IMR-90 (cell line): ENCODE measurements around the gene PHF21B. TPM values are rescaled to one million over a fixed set of nuclear protein-coding genes. Genes with fewer than 3 reads are reported as not detected.

Experiments used
- ATAC-seq: fragments of 200-7000 bp; cut with Tn5 transposase; 2 replicates; pipeline ENCODE4 v1.9.1; 2020; ENCODE audit warnings: low read depth, mild to moderate bottlenecking, moderate library complexity
- BruUV-seq: library from RNA; stranded (reverse); fragments of 400-500 nt; replicated peaks from 2 replicates; lab custom pipeline; 2021; lab: Mats Ljungman, UMichigan
- CTCF ChIA-PET: fragments of 300-600 bp; formaldehyde crosslinking; extraction: SDS; loops from one replicate; lab custom pipeline; 2021; ENCODE audit warnings: antibody characterized with exemption; lab: Yijun Ruan, JAX
- POLR2A ChIA-PET: fragments of 300-600 bp; sonication (Branson Sonifier 250); formaldehyde crosslinking; loops from one replicate; lab custom pipeline; 2022; ENCODE audit warnings: antibody characterized with exemption; ENCODE audit not compliant: unreplicated experiment; lab: Charles Lee
- DNase-seq: peaks from one replicate; pipeline ENCODE4 v3.0.0; 2013
- H2AFZ ChIP-seq: replicated peaks from 2 replicates; pipeline ENCODE3; 2013; ENCODE audit warnings: low read length, mild to moderate bottlenecking; ENCODE audit not compliant: poor library complexity
- H2AK5ac ChIP-seq: 2 replicates; pipeline ENCODE4 v1.6.1; 2013; ENCODE audit warnings: low read depth, low read length, inconsistent platforms
- H2AK9ac ChIP-seq: replicated peaks from 2 replicates; pipeline ENCODE3; 2013; ENCODE audit warnings: mild to moderate bottlenecking, low read depth, low read length, moderate library complexity; ENCODE audit not compliant: poor library complexity
- H2BK120ac ChIP-seq: 2 replicates; pipeline ENCODE4 v1.6.1; 2013; ENCODE audit warnings: low read depth, low read length, inconsistent platforms
- H2BK15ac ChIP-seq: 3 replicates; pipeline ENCODE4 v1.6.1; 2013; ENCODE audit warnings: low read depth, low read length, inconsistent platforms
- H2BK20ac ChIP-seq: 2 replicates; pipeline ENCODE4 v1.6.1; 2013; ENCODE audit warnings: low read depth, mild to moderate bottlenecking, inconsistent platforms, low read length, moderate library complexity
- H2BK5ac ChIP-seq: 2 replicates; pipeline ENCODE4 v1.6.1; 2013; ENCODE audit warnings: mild to moderate bottlenecking, low read depth, low read length, inconsistent platforms; ENCODE audit not compliant: poor library complexity, severe bottlenecking
- H3K14ac ChIP-seq: replicated peaks from 2 replicates; pipeline ENCODE4 v1.6.1; 2013; ENCODE audit warnings: low read depth, low read length, inconsistent platforms
- H3K18ac ChIP-seq: 2 replicates; pipeline ENCODE4 v1.6.1; 2013; ENCODE audit warnings: low read depth, low read length, control low read depth
- H3K23ac ChIP-seq: 2 replicates; pipeline ENCODE4 v1.6.1; 2013; ENCODE audit warnings: low read depth, low read length, inconsistent platforms
- H3K27ac ChIP-seq: 2 replicates; pipeline ENCODE4 v1.5.1; 2013; ENCODE audit warnings: mild to moderate bottlenecking, control low read depth, low read length; ENCODE audit not compliant: insufficient read depth
- H3K27me3 ChIP-seq: 2 replicates; pipeline ENCODE4 v1.6.1; 2013; ENCODE audit warnings: low read length; ENCODE audit not compliant: control insufficient read depth, insufficient read depth
- H3K36me3 ChIP-seq: 2 replicates; pipeline ENCODE4 v1.6.1; 2013; ENCODE audit warnings: low read length, mixed read lengths; ENCODE audit not compliant: control insufficient read depth, insufficient read depth
- H3K4ac ChIP-seq: 2 replicates; pipeline ENCODE4 v1.6.1; 2013; ENCODE audit warnings: low read depth, low read length, inconsistent platforms
- H3K4me1 ChIP-seq: 2 replicates; pipeline ENCODE4 v1.6.1; 2013; ENCODE audit warnings: low read length, mixed read lengths; ENCODE audit not compliant: control insufficient read depth, insufficient read depth
- H3K4me2 ChIP-seq: 2 replicates; pipeline ENCODE4 v1.6.1; 2013; ENCODE audit warnings: low read depth, mild to moderate bottlenecking, control low read depth, low read length, moderate library complexity
- H3K4me3 ChIP-seq: 2 replicates; pipeline ENCODE4 v1.5.1; 2013; ENCODE audit warnings: low read depth, mild to moderate bottlenecking, control low read depth, low read length, moderate library complexity; ENCODE audit not compliant: insufficient read depth
- H3K56ac ChIP-seq: 2 replicates; pipeline ENCODE4 v1.6.1; 2013; ENCODE audit warnings: low read length, inconsistent platforms; ENCODE audit not compliant: insufficient read depth; ENCODE audit errors: extremely low read depth
- H3K79me1 ChIP-seq, 2 experiments: 2 replicates each; pipeline ENCODE4 v1.6.1; 2013; ENCODE audit warnings: low read length in 2 of 2, inconsistent platforms in 1 of 2, low read depth in 1 of 2
- H3K9ac ChIP-seq: 2 replicates; pipeline ENCODE4 v1.6.1; 2013; ENCODE audit warnings: low read depth, low read length, control low read depth
- H3K9me1 ChIP-seq: 2 replicates; pipeline ENCODE4 v1.6.1; 2013; ENCODE audit warnings: low read length, inconsistent platforms; ENCODE audit not compliant: insufficient read depth
- H3K9me3 ChIP-seq: 2 replicates; pipeline ENCODE4 v1.6.1; 2013; ENCODE audit warnings: low read length; ENCODE audit not compliant: control insufficient read depth, insufficient read depth
- H4K20me1 ChIP-seq: 2 replicates; pipeline ENCODE4 v1.6.1; 2013; ENCODE audit warnings: low read length, inconsistent platforms; ENCODE audit not compliant: insufficient read depth
- H4K5ac ChIP-seq: 2 replicates; pipeline ENCODE4 v1.6.1; 2013; ENCODE audit warnings: mild to moderate bottlenecking, low read depth, low read length, control low read depth
- H4K8ac ChIP-seq, 2 experiments: 2 replicates each; pipeline ENCODE4 v1.6.1; 2013; ENCODE audit warnings: low read depth in 2 of 2, low read length in 2 of 2, control low read depth in 1 of 2, inconsistent platforms in 1 of 2
- H4K91ac ChIP-seq: 2 replicates; pipeline ENCODE4 v1.6.1; 2013; ENCODE audit warnings: low read depth, low read length, inconsistent platforms; ENCODE audit not compliant: insufficient read depth
- BHLHE40 ChIP-seq: fragments of 150-350 bp; IDR thresholded peaks from 2 replicates; pipeline ENCODE4 v1.6.1; 2016; ENCODE audit warnings: mild to moderate bottlenecking, low read depth, low read length
- CHD1 ChIP-seq: IDR thresholded peaks from 2 replicates; pipeline ENCODE4 v1.6.1; 2012; ENCODE audit warnings: low read depth, low read length, improper control_type of control experiment
- CTCF ChIP-seq: conservative IDR thresholded peaks from 2 replicates; pipeline ENCODE4 v1.5.1; 2012; ENCODE audit warnings: mild to moderate bottlenecking, low read depth, low read length, improper control_type of control experiment
- FOS ChIP-seq: fragments of 150-350 bp; IDR thresholded peaks from 2 replicates; pipeline ENCODE4 v1.6.1; 2016; ENCODE audit warnings: low read depth, low read length
- MAFK ChIP-seq: IDR thresholded peaks from 2 replicates; pipeline ENCODE4 v1.6.1; 2012; ENCODE audit warnings: low read depth, low read length, improper control_type of control experiment
- MAZ ChIP-seq: IDR thresholded peaks from 2 replicates; pipeline ENCODE4 v1.6.1; 2012; ENCODE audit warnings: low read depth, mild to moderate bottlenecking, low read length, improper control_type of control experiment, moderate library complexity, borderline replicate concordance
- MXI1 ChIP-seq: IDR thresholded peaks from 2 replicates; pipeline ENCODE4 v1.6.1; 2012; ENCODE audit warnings: low read depth, mild to moderate bottlenecking, low read length, moderate library complexity, borderline replicate concordance
- POLR2A ChIP-seq: IDR thresholded peaks from 2 replicates; pipeline ENCODE4 v1.6.1; 2012; ENCODE audit warnings: mild to moderate bottlenecking, low read depth, low read length
- RAD21 ChIP-seq: IDR thresholded peaks from 2 replicates; pipeline ENCODE4 v1.6.1; 2012; ENCODE audit warnings: low read length, improper control_type of control experiment
- RCOR1 ChIP-seq: IDR thresholded peaks from 2 replicates; pipeline ENCODE4 v1.6.1; 2012; ENCODE audit warnings: mild to moderate bottlenecking, low read length, improper control_type of control experiment; ENCODE audit not compliant: insufficient replicate concordance
- RFX5 ChIP-seq: IDR thresholded peaks from 2 replicates; pipeline ENCODE4 v1.8.0; 2012; ENCODE audit warnings: low read depth, mild to moderate bottlenecking, low read length, moderate library complexity
- SMC3 ChIP-seq: fragments of 150-350 bp; IDR thresholded peaks from 2 replicates; pipeline ENCODE4 v1.6.1; 2016; ENCODE audit warnings: low read depth, mild to moderate bottlenecking, antibody characterized with exemption, low read length, moderate library complexity
- USF2 ChIP-seq: fragments of 150-350 bp; IDR thresholded peaks from 2 replicates; pipeline ENCODE4 v1.6.1; 2017; ENCODE audit warnings: mild to moderate bottlenecking, antibody characterized with exemption, low read length, low read depth
- WGBS, 2 experiments: methylation state at CpG; one replicate each; pipeline versions ENCODE4 v1.1.5 to v1.1.7; 2013; ENCODE audit warnings: missing lambda C conversion rate in 2 of 2; ENCODE audit not compliant: insufficient read length in 1 of 2; ENCODE audit errors: extremely low coverage in 2 of 2; 5-methylcytosine and 5-hydroxymethylcytosine counted together
- dilution Hi-C: fragments of 300-500 bp; cut with HindIII; formaldehyde crosslinking; loops from one replicate; pipeline ENCODE4 v1.14.3; 2018; ENCODE audit warnings: low sequenced_read_pairs; ENCODE audit not compliant: unreplicated experiment
- in situ Hi-C: fragments of 300-500 bp; cut with MboI; formaldehyde crosslinking; loops from 3 replicates; pipeline ENCODE4 v1.14.3; 2019; ENCODE audit warnings: low sequenced_read_pairs, inconsistent platforms, mixed read lengths
- intact Hi-C: fragments of 100-400 bp; cut with micrococcal nuclease; formaldehyde crosslinking; loops from 2 replicates; pipeline ENCODE4 v1.10.0; 2022
- polyA plus RNA-seq, 3 experiments: library from polyadenylated mRNA; depleted of rRNA; stranded (reverse); fragments of >200 nt; gene quantifications; 2 replicates each; pipeline ENCODE4 v1.2.3, GENCODE V29; 2012; ENCODE audit warnings: low replicate concordance in 1 of 3
- total RNA-seq: library from RNA; depleted of rRNA; stranded (reverse); fragments of >200 nt; gene quantifications from 2 replicates; pipeline ENCODE4 v1.2.3, GENCODE V29; 2012

PHF21B gene
- total and polyA plus RNA-seq, 2 of the 4 experiments (the other 2 are of a cell fraction): 0.02 TPM; not detected in 1

- Histone ChIP-seq H4K5ac (no peak overlapping the region), H3K27me3 (peaks cover 12% of the 10 kb centered on the region), H4K20me1 (no peaks in the 10 kb centered on the region), H3K9ac (no peak overlapping the region), H3K18ac (no peak overlapping the region), H3K79me1 (no peaks in the 10 kb centered on the region), H3K36me3 (no peaks in the 10 kb centered on the region), H3K4me1 (no peaks in the 10 kb centered on the region), H2AK5ac (no peak overlapping the region), H3K23ac (no peak overlapping the region), H2BK120ac (no peak overlapping the region), H2BK5ac (no peak overlapping the region), H3K14ac (no peak overlapping the region), H3K9me1 (no peaks in the 10 kb centered on the region), H3K9me3 (no peaks in the 10 kb centered on the region), H3K56ac (no peak overlapping the region), H4K91ac (no peak overlapping the region), H3K4me3 (no peak overlapping the region), H3K27ac (no peak overlapping the region), H2BK15ac (no peak overlapping the region), H2BK20ac (no peak overlapping the region), H2AK9ac (no peak overlapping the region), H4K8ac (no peak overlapping the region), H3K4me2 (no peak overlapping the region), H3K4ac (no peak overlapping the region), H2AFZ (no peak overlapping the region)
- ChIA-PET POLR2A (no interaction called here), CTCF (no interaction called here)
- no TSS peak for BruUV-seq
- dilution Hi-C loops (no loop called here), in situ Hi-C loops (no loop called here), intact Hi-C loops (no loop called here)
- TF ChIP-seq CTCF: no peak
- no peak for TF ChIP-seq RCOR1
- TF ChIP-seq MAFK: no peak
- no peak for TF ChIP-seq RFX5
- TF ChIP-seq RAD21: no peak
- no peak for TF ChIP-seq MXI1
- no peak for TF ChIP-seq BHLHE40
- TF ChIP-seq FOS: no peak
- TF ChIP-seq USF2: no peak
- no peak for TF ChIP-seq CHD1
- no peak for TF ChIP-seq SMC3
- TF ChIP-seq POLR2A: no peak
- TF ChIP-seq MAZ: no peak
- WGBS, 2 experiments: no CpG with 5 or more reads among the region's 11 CpGs
- ATAC-seq (no peak), DNase-seq (no peak)
These were observed 77.3 kb downstream of the PHF21B start for GRCh38 chr22:44932493-44932892.
